SK-N-MC (cell line): Measurements from ENCODE around the gene C9.

ENCODE experiments used
- EZH2 ChIP-seq: fragments of 200-600 bp; sonication (generic); IDR thresholded peaks from one replicate; pipeline ENCODE4 v1.6.1; 2017; ENCODE audit warnings: antibody characterized with exemption
- FOXP2 ChIP-seq: optimal IDR thresholded peaks from 2 replicates; pipeline ENCODE3; 2011; ENCODE audit warnings: mild to moderate bottlenecking, moderate library complexity; ENCODE audit not compliant: insufficient read depth; ENCODE audit errors: extremely low read length, control extremely low read depth
- POLR2AphosphoS5 ChIP-seq: IDR thresholded peaks from 2 replicates; pipeline ENCODE4 v1.6.1; 2012; ENCODE audit warnings: mild to moderate bottlenecking, low read depth, low read length, borderline replicate concordance

GRCh38 chr5:39363217-39363616 lies 1.1 kb downstream of the C9 start:
- TF ChIP-seq EZH2 (no peak), POLR2AphosphoS5 (no peak), FOXP2 (no peak)
